A549 (cell line): ENCODE measurements around the gene CRIP2.

Source experiments
- CTCF ChIP-seq: fragments of >200 bp; sonication (Bioruptor Twin); formaldehyde crosslinking; IDR thresholded peaks from 3 replicates; pipeline ENCODE4 v1.5.1; 2016
- HOXA7 ChIP-seq: fragments of 250-450 bp; sonication (Bioruptor Pico); IDR thresholded peaks from 2 replicates; pipeline ENCODE4 v1.5.0; 2020; ENCODE audit warnings: mild to moderate bottlenecking, moderate library complexity
- JUNB ChIP-seq: fragments of >200 bp; sonication (Bioruptor Twin); formaldehyde crosslinking; IDR thresholded peaks from 2 replicates; pipeline ENCODE4 v1.6.1; 2016
- MAZ ChIP-seq: fragments of 150-350 bp; IDR thresholded peaks from 2 replicates; pipeline ENCODE4 v1.6.1; 2014; ENCODE audit warnings: antibody characterized with exemption, low read depth, low read length, borderline replicate concordance
- POLR2A ChIP-seq: IDR thresholded peaks from 2 replicates; pipeline ENCODE4 v1.6.1; 2012; ENCODE audit warnings: mild to moderate bottlenecking, low read length
- ZFP36 ChIP-seq: fragments of 450-650 bp; IDR thresholded peaks from 2 replicates; pipeline ENCODE4 v1.6.1; 2014; ENCODE audit warnings: borderline replicate concordance; ENCODE audit not compliant: partially characterized antibody

DNA sequence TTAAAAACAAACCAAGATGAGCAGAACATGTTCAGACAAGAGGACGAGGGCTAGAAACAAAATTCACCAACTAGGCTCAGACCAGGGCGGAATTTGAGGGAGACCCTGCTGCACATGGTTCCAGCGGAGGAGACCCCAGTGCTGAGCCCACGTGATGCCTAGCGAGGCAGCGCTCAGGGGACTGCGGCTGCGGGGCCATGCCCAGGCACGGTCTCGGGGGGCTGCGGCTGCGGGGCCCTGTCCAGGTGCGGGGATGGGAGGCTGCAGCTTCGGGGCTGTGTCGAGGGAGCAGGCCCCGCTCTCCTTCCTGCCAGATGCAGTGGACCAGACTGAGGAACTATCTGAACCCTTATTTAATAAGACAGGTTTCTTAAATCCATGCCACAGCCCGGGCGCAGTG lies 12.7 kb upstream of the CRIP2 start:
- no peak for TF ChIP-seq CTCF
- TF ChIP-seq JUNB, result no peak
- TF ChIP-seq MAZ, result no peak
- no peak for TF ChIP-seq ZFP36
- no peak for TF ChIP-seq POLR2A
- TF ChIP-seq HOXA7 (CRISPR knock-in tag), result no peak
